GM10266 (cell line): ENCODE measurements around the gene IQCB1.
"Not testable (repeated sequence)": the region's sequence is repeated elsewhere in the genome, so short reads cannot be mapped to it uniquely, and the experiment has no call there.

Experiments
- DNase-seq: peaks from one replicate; pipeline ENCODE4 v3.0.0; 2012; ENCODE audit errors: extremely low spot score
- CTCF ChIP-seq: IDR thresholded peaks from 2 replicates; pipeline ENCODE4 v1.5.1; 2012; ENCODE audit warnings: mild to moderate bottlenecking, low read depth; ENCODE audit not compliant: control insufficient read depth, insufficient read depth; ENCODE audit errors: missing control alignments

Gene IQCB1

GRCh38 chr3:121747976-121748375 is 86.9 kb downstream of the IQCB1 start:
- no peak for DNase-seq

GRCh38 chr3:121743106-121743505 is 91.8 kb downstream of the IQCB1 start:
- DNase-seq = not testable (repeated sequence)

More at GRCh38 chr3:121747976-121748375, 86.9 kb downstream of the IQCB1 start:
- TF ChIP-seq CTCF = no peak

- TF ChIP-seq CTCF = no peak
- DNase-seq = no peak
Measured at GRCh38 chr3:121740896-121741295, 94.0 kb downstream of the IQCB1 start.

- no peak for DNase-seq
- TF ChIP-seq CTCF = no peak
Measured at GRCh38 chr3:121739902-121740301, 95.0 kb downstream of the IQCB1 start.

- DNase-seq = no peak
- no peak for TF ChIP-seq CTCF
Measured at GRCh38 chr3:121737644-121738043, 97.2 kb downstream of the IQCB1 start.

GRCh38 chr3:121736112-121736511 is 98.7 kb downstream of the IQCB1 start:
- TF ChIP-seq CTCF = no peak
- DNase-seq = no peak

GRCh38 chr3:121735047-121735696 is 99.7 kb downstream of the IQCB1 start:
- DNase-seq = peak; percentile 23
- TF ChIP-seq CTCF = no peak
